Measurements from ENCODE around the gene TMEM54. TPM values are rescaled to one million over a fixed set of nuclear protein-coding genes. Genes with fewer than 3 reads are reported as not detected.

TMEM54 gene
- total and polyA plus RNA-seq, 10 of the 15 experiments (the other 5 are each of a cell fraction or from before 2014, with no cell fraction given): 0.07 to 0.94 (median 0.56) TPM; not detected in 1

DNA sequence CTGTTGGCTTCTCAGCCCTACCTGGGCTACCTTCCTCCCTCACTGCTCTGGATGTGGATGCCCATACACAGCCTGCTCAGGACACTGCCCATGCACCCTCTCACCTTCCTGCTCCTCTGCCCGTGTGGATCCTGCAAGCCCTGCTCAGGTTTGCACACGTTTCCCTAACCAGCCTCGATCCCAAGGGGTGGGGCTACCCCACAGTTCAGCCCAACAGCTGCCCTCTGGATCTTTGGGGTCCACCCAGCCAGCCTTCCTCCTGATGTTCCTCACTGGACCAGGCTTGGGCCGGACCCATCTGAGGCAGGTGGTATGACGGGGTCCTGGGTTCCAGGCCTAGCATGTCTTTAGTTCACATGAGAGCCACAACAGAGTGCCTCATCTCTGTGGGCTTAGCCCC is 4.7 kb downstream of the TMEM54 start:
- TF ChIP-seq RAD21 (IDR thresholded peaks at IDR 0.05; ENCODE audit: insufficient read depth, low read depth, low read length) (no peak), ETV6 (conservative IDR thresholded peaks at IDR 0.05 in 1 of 2, IDR thresholded peaks at IDR 0.05 in 1 of 2; ENCODE audit: borderline replicate concordance in 1 of 2, low read depth in 1 of 2) (no peak), RB1 (IDR thresholded peaks at IDR 0.05; ENCODE audit: borderline replicate concordance) (no peak)
- no peak overlapping the region for H3K4me3 ChIP-seq
- H3K9ac ChIP-seq (ENCODE audit: control insufficient read depth, insufficient read depth, low read length): no peak overlapping the region
- BruUV-seq (replicated peaks): no TSS peak
- no peak overlapping the region for H3K27ac ChIP-seq (ENCODE audit: control insufficient read depth, insufficient read depth)
- H3K27me3 ChIP-seq (replicated peaks in 1 of 2; ENCODE audit: control insufficient read depth in 2 of 2, insufficient read depth in 2 of 2, low read length in 1 of 2): peaks cover 10 to 19% of the 10 kb centered on the region in 2 experiments
- H3K36me3 ChIP-seq (ENCODE audit: control insufficient read depth in 2 of 2, insufficient read depth in 2 of 2, low read length in 1 of 2): no peaks in the 10 kb centered on the region
- SMC1A ChIA-PET (ENCODE audit: uncharacterized antibody, unreplicated experiment): no interaction called here
- WGBS (ENCODE audit: insufficient coverage, insufficient replicate concordance, low lambda C conversion rate, missing lambda C conversion rate): 16% methylated on average over 5 of the region's 5 CpGs
- ATAC-seq: no peak
- no peak overlapping the region for H3K4me2 ChIP-seq (ENCODE audit: control insufficient read depth, insufficient read depth)
- no peaks in the 10 kb centered on the region for H3K79me2 ChIP-seq (ENCODE audit: control insufficient read depth, insufficient read depth, low read length)
- POLR2A ChIA-PET: no interaction called here
- intact Hi-C loops (cut with micrococcal nuclease; ENCODE audit: unreplicated experiment) (no loop called here), in situ Hi-C loops (cut with MboI) (no loop called here)
- no peak overlapping the region for H2AFZ ChIP-seq (ENCODE audit: control insufficient read depth, low read depth, low read length)
- FAIRE-seq: no peak
- no peaks in the 10 kb centered on the region; the same call in 2 of the 3 replicates for H3K9me3 ChIP-seq (replicated peaks; ENCODE audit: control insufficient read depth, insufficient read depth, low read length)
- H3K4me1 ChIP-seq (ENCODE audit: control insufficient read depth, insufficient read depth, low read length): no peaks in the 10 kb centered on the region
- DNase-seq (ENCODE audit: low read depth, low spot score): no peak
- no peaks in the 10 kb centered on the region for H4K20me1 ChIP-seq (ENCODE audit: control insufficient read depth, insufficient read depth)
- CTCF ChIA-PET: interaction anchor here (0.6 to 0.8 kb wide), 2 partner anchors 376 to 452 kb away, joined by 3 to 4 read pairs; no protein-coding TSS in a partner anchor
- RAD21 ChIA-PET (ENCODE audit: unreplicated experiment): no interaction called here

DNA sequence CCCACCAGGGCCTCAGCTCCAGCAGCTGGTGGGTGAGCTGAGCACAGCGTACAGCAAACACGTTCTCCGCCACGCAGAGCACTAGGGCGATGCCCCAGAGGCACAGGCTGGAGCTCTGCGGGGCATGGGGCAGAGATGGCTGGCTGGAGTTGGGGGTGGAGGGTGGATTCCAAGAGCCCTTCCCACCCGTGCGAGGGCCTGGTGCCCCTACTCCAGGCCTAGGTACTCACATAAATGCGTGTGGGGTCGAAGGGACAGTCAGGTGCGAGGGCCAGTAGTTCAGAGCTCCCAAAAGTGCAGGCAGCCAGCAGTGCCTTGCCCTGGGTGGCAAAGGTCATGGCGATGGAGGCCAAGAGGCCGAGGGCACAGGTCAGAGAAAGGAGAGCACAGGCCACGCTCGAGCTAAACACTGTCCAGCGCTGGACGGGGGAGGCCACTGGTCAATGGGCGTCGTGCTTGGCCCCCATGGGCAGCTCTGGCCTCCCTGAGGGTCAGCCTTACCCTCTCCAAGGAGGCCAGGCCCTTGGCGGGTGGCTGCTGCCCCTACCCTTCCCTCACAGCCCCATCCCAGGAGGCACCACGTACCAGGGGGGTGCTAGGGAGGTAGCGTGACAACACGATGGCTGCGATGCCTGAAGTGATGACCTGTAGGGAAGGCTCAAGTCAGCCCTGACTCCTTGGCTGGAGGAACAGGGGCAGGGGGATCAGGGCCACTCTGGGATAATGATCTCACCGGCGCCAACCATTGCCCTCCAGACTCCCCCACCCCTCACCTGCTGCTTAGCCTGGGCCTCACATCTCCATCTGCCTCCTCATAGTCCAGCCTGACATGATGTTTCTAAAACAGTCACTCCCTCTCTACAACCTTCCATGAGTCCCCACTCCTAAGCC is 5.6 kb downstream of the TMEM54 start:
- intact Hi-C loops (cut with micrococcal nuclease; ENCODE audit: unreplicated experiment) (no loop called here), in situ Hi-C loops (cut with MboI) (no loop called here)
- no peak overlapping the region for H3K9ac ChIP-seq (ENCODE audit: control insufficient read depth, insufficient read depth, low read length)
- BruUV-seq (replicated peaks): no TSS peak
- no peak overlapping the region for H3K27ac ChIP-seq (ENCODE audit: control insufficient read depth, insufficient read depth)
- H3K4me2 ChIP-seq (ENCODE audit: control insufficient read depth, insufficient read depth): no peak overlapping the region
- peaks cover 10 to 19% of the 10 kb centered on the region in 2 experiments for H3K27me3 ChIP-seq (replicated peaks in 1 of 2; ENCODE audit: control insufficient read depth in 2 of 2, insufficient read depth in 2 of 2, low read length in 1 of 2)
- ChIA-PET POLR2A (interaction anchor here (0.6 kb wide), 1 partner anchor 11 kb away, joined by 5 read pairs; no protein-coding TSS in a partner anchor), RAD21 (ENCODE audit: unreplicated experiment) (no interaction called here), CTCF (interaction anchor here (0.6 to 6.5 kb wide), 2 partner anchors 19 to 453 kb away, joined by 4 to 36 read pairs; no protein-coding TSS in a partner anchor), SMC1A (ENCODE audit: uncharacterized antibody, unreplicated experiment) (no interaction called here)
- DNase-seq (ENCODE audit: low read depth, low spot score): no peak
- no peak for FAIRE-seq
- no peaks in the 10 kb centered on the region; the same call in 2 of the 3 replicates for H3K9me3 ChIP-seq (replicated peaks; ENCODE audit: control insufficient read depth, insufficient read depth, low read length)
- no peaks in the 10 kb centered on the region for H3K4me1 ChIP-seq (ENCODE audit: control insufficient read depth, insufficient read depth, low read length)
- no peak for ATAC-seq
- H2AFZ ChIP-seq (ENCODE audit: control insufficient read depth, low read depth, low read length): no peak overlapping the region
- H3K4me3 ChIP-seq: no peak overlapping the region
- no peaks in the 10 kb centered on the region for H3K79me2 ChIP-seq (ENCODE audit: control insufficient read depth, insufficient read depth, low read length)
- H4K20me1 ChIP-seq (ENCODE audit: control insufficient read depth, insufficient read depth): no peaks in the 10 kb centered on the region
- 54% methylated on average over 26 of the region's 26 CpGs for WGBS (ENCODE audit: insufficient coverage, insufficient replicate concordance, low lambda C conversion rate, missing lambda C conversion rate)
- no peaks in the 10 kb centered on the region for H3K36me3 ChIP-seq (ENCODE audit: control insufficient read depth in 2 of 2, insufficient read depth in 2 of 2, low read length in 1 of 2)
- no peak for TF ChIP-seq ASH2L (IDR thresholded peaks at IDR 0.05; ENCODE audit: borderline replicate concordance, low read depth)
- TF ChIP-seq, protein P1, sequence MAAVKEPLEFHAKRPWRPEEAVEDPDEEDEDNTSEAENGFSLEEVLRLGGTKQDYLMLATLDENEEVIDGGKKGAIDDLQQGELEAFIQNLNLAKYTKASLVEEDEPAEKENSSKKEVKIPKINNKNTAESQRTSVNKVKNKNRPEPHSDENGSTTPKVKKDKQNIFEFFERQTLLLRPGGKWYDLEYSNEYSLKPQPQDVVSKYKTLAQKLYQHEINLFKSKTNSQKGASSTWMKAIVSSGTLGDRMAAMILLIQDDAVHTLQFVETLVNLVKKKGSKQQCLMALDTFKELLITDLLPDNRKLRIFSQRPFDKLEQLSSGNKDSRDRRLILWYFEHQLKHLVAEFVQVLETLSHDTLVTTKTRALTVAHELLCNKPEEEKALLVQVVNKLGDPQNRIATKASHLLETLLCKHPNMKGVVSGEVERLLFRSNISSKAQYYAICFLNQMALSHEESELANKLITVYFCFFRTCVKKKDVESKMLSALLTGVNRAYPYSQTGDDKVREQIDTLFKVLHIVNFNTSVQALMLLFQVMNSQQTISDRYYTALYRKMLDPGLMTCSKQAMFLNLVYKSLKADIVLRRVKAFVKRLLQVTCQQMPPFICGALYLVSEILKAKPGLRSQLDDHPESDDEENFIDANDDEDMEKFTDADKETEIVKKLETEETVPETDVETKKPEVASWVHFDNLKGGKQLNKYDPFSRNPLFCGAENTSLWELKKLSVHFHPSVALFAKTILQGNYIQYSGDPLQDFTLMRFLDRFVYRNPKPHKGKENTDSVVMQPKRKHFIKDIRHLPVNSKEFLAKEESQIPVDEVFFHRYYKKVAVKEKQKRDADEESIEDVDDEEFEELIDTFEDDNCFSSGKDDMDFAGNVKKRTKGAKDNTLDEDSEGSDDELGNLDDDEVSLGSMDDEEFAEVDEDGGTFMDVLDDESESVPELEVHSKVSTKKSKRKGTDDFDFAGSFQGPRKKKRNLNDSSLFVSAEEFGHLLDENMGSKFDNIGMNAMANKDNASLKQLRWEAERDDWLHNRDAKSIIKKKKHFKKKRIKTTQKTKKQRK (IDR thresholded peaks at IDR 0.05; ENCODE audit: low read depth, low read length): no peak
- TF ChIP-seq, protein P2, sequence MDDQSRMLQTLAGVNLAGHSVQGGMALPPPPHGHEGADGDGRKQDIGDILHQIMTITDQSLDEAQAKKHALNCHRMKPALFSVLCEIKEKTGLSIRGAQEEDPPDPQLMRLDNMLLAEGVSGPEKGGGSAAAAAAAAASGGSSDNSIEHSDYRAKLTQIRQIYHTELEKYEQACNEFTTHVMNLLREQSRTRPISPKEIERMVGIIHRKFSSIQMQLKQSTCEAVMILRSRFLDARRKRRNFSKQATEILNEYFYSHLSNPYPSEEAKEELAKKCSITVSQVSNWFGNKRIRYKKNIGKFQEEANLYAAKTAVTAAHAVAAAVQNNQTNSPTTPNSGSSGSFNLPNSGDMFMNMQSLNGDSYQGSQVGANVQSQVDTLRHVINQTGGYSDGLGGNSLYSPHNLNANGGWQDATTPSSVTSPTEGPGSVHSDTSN (IDR thresholded peaks at IDR 0.05; ENCODE audit: insufficient replicate concordance, low read depth, low read length): no peak
- no peak for TF ChIP-seq YY1 (IDR thresholded peaks at IDR 0.05; ENCODE audit: low read depth, low read length)
- TF ChIP-seq NFYA (IDR thresholded peaks at IDR 0.05; ENCODE audit: borderline replicate concordance, low read depth, low read length): no peak
- TF ChIP-seq HDAC6 (IDR thresholded peaks at IDR 0.05; ENCODE audit: unreplicated experiment): no peak
- no peak for TF ChIP-seq FOS (IDR thresholded peaks at IDR 0.05; ENCODE audit: borderline replicate concordance, extremely low read depth, insufficient read length)

Measured in GM12878 (cell line).